A549 treated with ZK216348 at 1 μM for 4 hours (cell line): ENCODE data around the gene KLRC2. TPM values are rescaled to one million over a fixed set of nuclear protein-coding genes. Genes with fewer than 3 reads are reported as not detected.

ENCODE experiments used
- total RNA-seq: library from RNA; stranded (reverse); fragments of 200-300 nt; extraction: Qiagen RNA extraction; gene quantifications from 5 replicates; pipeline ENCODE4 v1.2.3, GENCODE V29; 2022; ENCODE audit warnings: low read depth

KLRC2 gene
- 0.85 to 2.1 TPM (median 1.4 TPM) in 5 replicates for total RNA-seq

GRCh38 chr12:10435816-10436215, at the start of gene KLRC2:
KLRC2 (minus strand) TSS chr12:10436010; CDS start chr12:10435986, 24 bp downstream.

GRCh38 chr12:10453156-10453555, 17.3 kb upstream of the KLRC2 start, which contains the start of gene KLRC1:
KLRC1 (minus strand) TSS chr12:10453377; CDS start chr12:10451156, 2,221 bp downstream.

GRCh38 chr12:10420334-10420733, 15.5 kb downstream of the KLRC2 start, which contains the start of gene KLRC3:
KLRC3 (minus strand) TSS chr12:10420595; CDS start chr12:10420550, 45 bp downstream.

GRCh38 chr12:10409392-10409791, 26.4 kb downstream of the KLRC2 start, which contains the start of gene KLRC4:
KLRC4 (minus strand) TSS chr12:10409757; CDS start chr12:10409575, 182 bp downstream.

GRCh38 chr12:10389904-10390303, 45.9 kb downstream of the KLRC2 start, which contains the start of gene KLRK1:
KLRK1 (minus strand) TSS chr12:10390041; CDS start chr12:10388810, 1,231 bp downstream.

Other genes starting within 250 kb of the KLRC2 start
- 29.1 to 51.0 TPM (median 40.3 TPM) in 5 replicates for gene GABARAPL1, start 223.1 kb downstream of the KLRC2 start, total RNA-seq
- gene KLRD1, start 128.1 kb downstream of the KLRC2 start, total RNA-seq: not detected in 5 replicates
- gene KLRK1, start 46.0 kb downstream of the KLRC2 start, total RNA-seq: not detected in 5 replicates
- not detected in 5 replicates for gene KLRC4, start 26.3 kb downstream of the KLRC2 start, total RNA-seq
- 0.35 TPM in 1 of 5 replicates, not detected in the others for gene KLRC3, start 15.4 kb downstream of the KLRC2 start, total RNA-seq
- 0.09 TPM in 1 of 5 replicates, not detected in the others for gene KLRC1, start 17.4 kb upstream of the KLRC2 start, total RNA-seq
- 0.34 to 1.2 TPM (median 0.48 TPM) in 5 replicates for gene EIF2S3B, start 69.9 kb upstream of the KLRC2 start, total RNA-seq
- gene MAGOHB, start 177.6 kb upstream of the KLRC2 start, total RNA-seq: 44.3 to 79.8 TPM (median 49.1 TPM) in 5 replicates
- 0.14 to 0.53 TPM (median 0.31 TPM) in 5 replicates for gene STYK1, start 238.0 kb upstream of the KLRC2 start, total RNA-seq